Sciatic nerve (tissue), 2 donors: ENCODE data around the gene EVL. TPM values are rescaled to one million over a fixed set of nuclear protein-coding genes. Genes with fewer than 3 reads are reported as not detected.

Experiments used
- ATAC-seq: fragments of 200-7000 bp; cut with Tn5 transposase; one replicate; pipeline ENCODE4 v1.9.1; 2020; ENCODE audit warnings: mild to moderate bottlenecking, moderate library complexity
- DNase-seq: peaks from one replicate; pipeline ENCODE4 v3.0.0-alpha.2; 2020; ENCODE audit warnings: low spot score
- intact Hi-C: fragments of 100-400 bp; cut with DNase I; formaldehyde crosslinking; loops from one replicate; pipeline ENCODE4 v1.14.2; 2022
- total RNA-seq: library from RNA; stranded (reverse); fragmentation: NEBNext Ultra II Directional; extraction: Animal tissue kit (Norgen Biotek cat#: 25700); gene quantifications from one replicate; pipeline ENCODE4 v1.2.1, GENCODE V29; 2021
- donor health status: DM: no; HTN: no; CAD: no.
- donor health status: DM: no; HTN: no; CAD: no.

EVL gene
- total RNA-seq, 1 donor from 2014 or later: 87.2 TPM

GRCh38 chr14:100117633-100118395 is 52.6 kb downstream of the EVL start:
- DNase-seq (no peak), ATAC-seq (no peak)
- intact Hi-C loops: no loop called here

GRCh38 chr14:100118396-100119011 is 53.3 kb downstream of the EVL start:
- DNase-seq (no peak), ATAC-seq (no peak)
- intact Hi-C loops: no loop called here

- intact Hi-C loops: no loop called here
- ATAC-seq (no peak), DNase-seq (no peak)
Measured at GRCh38 chr14:100119251-100119650, 54.0 kb downstream of the EVL start.

GRCh38 chr14:100120522-100121269 is 55.5 kb downstream of the EVL start:
- intact Hi-C loops: no loop called here
- ATAC-seq (no peak), DNase-seq (no peak)

- ATAC-seq: no peak
- intact Hi-C loops: no loop called here
- no peak for DNase-seq
Measured at GRCh38 chr14:100121643-100122480, 56.6 kb downstream of the EVL start.

GRCh38 chr14:100122481-100123223 is 57.4 kb downstream of the EVL start:
- DNase-seq (no peak), ATAC-seq (no peak)
- intact Hi-C loops: no loop called here

GRCh38 chr14:100123618-100124017 is 58.4 kb downstream of the EVL start:
- intact Hi-C loops: no loop called here
- DNase-seq (no peak), ATAC-seq (no peak)

- intact Hi-C loops: no loop called here
- ATAC-seq (no peak), DNase-seq (no peak)
Measured at GRCh38 chr14:100124551-100125088, 59.4 kb downstream of the EVL start.

- no peak for ATAC-seq
- DNase-seq: no peak
- intact Hi-C loops: no loop called here
Measured at GRCh38 chr14:100126401-100126800, 61.2 kb downstream of the EVL start.

- ATAC-seq (no peak), DNase-seq (no peak)
- intact Hi-C loops: no loop called here
Measured at GRCh38 chr14:100127853-100128455, 62.7 kb downstream of the EVL start.

- ATAC-seq (peak; percentile 62), DNase-seq (no peak)
- intact Hi-C loops: no loop called here
Measured at GRCh38 chr14:100128688-100129087, 63.5 kb downstream of the EVL start.

GRCh38 chr14:100129161-100129589 is 64.0 kb downstream of the EVL start:
- intact Hi-C loops: no loop called here
- ATAC-seq (peak; percentile 72), DNase-seq (no peak)

- DNase-seq (no peak), ATAC-seq (no peak)
- intact Hi-C loops: no loop called here
Measured at GRCh38 chr14:100130521-100130920, 65.3 kb downstream of the EVL start.

GRCh38 chr14:100131181-100131580 is 66.0 kb downstream of the EVL start:
- intact Hi-C loops: no loop called here
- ATAC-seq (no peak), DNase-seq (no peak)

GRCh38 chr14:100132161-100132902 is 67.1 kb downstream of the EVL start:
- ATAC-seq (peak; percentile 18), DNase-seq (no peak)
- intact Hi-C loops: no loop called here

GRCh38 chr14:100132903-100133510 is 67.8 kb downstream of the EVL start:
- DNase-seq (no peak), ATAC-seq (no peak)
- intact Hi-C loops: no loop called here

GRCh38 chr14:100134586-100134985 is 69.4 kb downstream of the EVL start:
- intact Hi-C loops: no loop called here
- DNase-seq: no peak
- ATAC-seq: no peak
